ENCODE data around the gene FLOT1. TPM values are rescaled to one million over a fixed set of nuclear protein-coding genes. Genes with fewer than 3 reads are reported as not detected.

FLOT1 gene
- total and polyA plus RNA-seq, 9 of the 15 experiments (the other 6 are each of a cell fraction or from before 2014, with no cell fraction given): 11.7 to 149 (median 118) TPM

GRCh38 chr6:30743099-30744053 is 889 bp upstream of the FLOT1 start (continued):
- no peak for TF ChIP-seq ZNF224 (CRISPR knock-in tag; IDR thresholded peaks at IDR 0.05)
- TF ChIP-seq FOXM1 (IDR thresholded peaks at IDR 0.05; ENCODE audit: low read depth): no peak
- peak; percentile 60; the same call in 1 of the 2 replicates for TF ChIP-seq FOXM1 (CRISPR knock-in tag; IDR thresholded peaks at IDR 0.05; ENCODE audit: low read depth)
- TF ChIP-seq EZH2 (IDR thresholded peaks at IDR 0.05; ENCODE audit: borderline replicate concordance, low read depth, low read length): no peak
- no peak for TF ChIP-seq HSF4 (CRISPR knock-in tag; IDR thresholded peaks at IDR 0.05; ENCODE audit: borderline replicate concordance)
- TF ChIP-seq DDX20 (tag; IDR thresholded peaks at IDR 0.05; ENCODE audit: low read depth): no peak
- no peak for TF ChIP-seq CEBPG (CRISPR knock-in tag; IDR thresholded peaks at IDR 0.05)
- TF ChIP-seq CEBPG (tag; conservative IDR thresholded peaks at IDR 0.05 in 1 of 2, IDR thresholded peaks at IDR 0.05 in 1 of 2): peak in 1 of 2 experiments; percentile 51; a peak in 1 of 4 replicates
- TF ChIP-seq SRSF9 (IDR thresholded peaks at IDR 0.05; ENCODE audit: borderline replicate concordance, low read depth, low read length): no peak
- TF ChIP-seq VEZF1 (CRISPR knock-in tag; IDR thresholded peaks at IDR 0.05): no peak
- no peak for TF ChIP-seq CBX8 (IDR thresholded peaks at IDR 0.05; ENCODE audit: borderline replicate concordance, extremely low read depth, low read depth, low read length, poor library complexity, severe bottlenecking)
- TF ChIP-seq SAP30 (IDR thresholded peaks at IDR 0.05; ENCODE audit: borderline replicate concordance, insufficient read depth, low read depth, low read length, poor library complexity, severe bottlenecking): no peak
- TF ChIP-seq ZNF398 (CRISPR knock-in tag; IDR thresholded peaks at IDR 0.05): no peak
- TF ChIP-seq SREBF1 (IDR thresholded peaks at IDR 0.05; ENCODE audit: borderline replicate concordance, low read depth, low read length): no peak
- TF ChIP-seq PBX2 (CRISPR knock-in tag; IDR thresholded peaks at IDR 0.05; ENCODE audit: low read depth): no peak
- TF ChIP-seq PBX2 (tag; conservative IDR thresholded peaks at IDR 0.05; ENCODE audit: low read depth): no peak
- TF ChIP-seq CREBBP (IDR thresholded peaks at IDR 0.05; ENCODE audit: low read depth, low read length): no peak
- no peak for TF ChIP-seq NCOA4 (IDR thresholded peaks at IDR 0.05; ENCODE audit: partially characterized antibody)
- no peak for TF ChIP-seq POLR2AphosphoS5 (IDR thresholded peaks at IDR 0.05; ENCODE audit: control insufficient read depth, insufficient read depth, low read depth, low read length)
- no peak for TF ChIP-seq COPS2 (conservative IDR thresholded peaks at IDR 0.05)
